ENCODE data around the gene COA6. TPM values are rescaled to one million over a fixed set of nuclear protein-coding genes. Genes with fewer than 3 reads are reported as not detected.

COA6 gene
- total and polyA plus RNA-seq, 2 of the 13 experiments (the other 11 are each of a cell fraction or from before 2014, with no cell fraction given) = 32.4 to 104 TPM

- TF ChIP-seq ZNF362 (CRISPR knock-in tag; IDR thresholded peaks at IDR 0.05; ENCODE audit: borderline replicate concordance) (no peak), ZNF367 (CRISPR knock-in tag; IDR thresholded peaks at IDR 0.05; ENCODE audit: borderline replicate concordance) (no peak), ZNF646 (CRISPR knock-in tag; IDR thresholded peaks at IDR 0.05) (no peak), ZNF124 (CRISPR knock-in tag; IDR thresholded peaks at IDR 0.05) (no peak), AKAP8 (CRISPR knock-in tag; IDR thresholded peaks at IDR 0.05) (no peak), ZNF18 (CRISPR knock-in tag; IDR thresholded peaks at IDR 0.05; ENCODE audit: insufficient replicate concordance) (peak; percentile 42), ZNF841 (CRISPR knock-in tag; IDR thresholded peaks at IDR 0.05; ENCODE audit: borderline replicate concordance) (no peak)
- TF ChIP-seq, protein P1, sequence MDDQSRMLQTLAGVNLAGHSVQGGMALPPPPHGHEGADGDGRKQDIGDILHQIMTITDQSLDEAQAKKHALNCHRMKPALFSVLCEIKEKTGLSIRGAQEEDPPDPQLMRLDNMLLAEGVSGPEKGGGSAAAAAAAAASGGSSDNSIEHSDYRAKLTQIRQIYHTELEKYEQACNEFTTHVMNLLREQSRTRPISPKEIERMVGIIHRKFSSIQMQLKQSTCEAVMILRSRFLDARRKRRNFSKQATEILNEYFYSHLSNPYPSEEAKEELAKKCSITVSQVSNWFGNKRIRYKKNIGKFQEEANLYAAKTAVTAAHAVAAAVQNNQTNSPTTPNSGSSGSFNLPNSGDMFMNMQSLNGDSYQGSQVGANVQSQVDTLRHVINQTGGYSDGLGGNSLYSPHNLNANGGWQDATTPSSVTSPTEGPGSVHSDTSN (CRISPR knock-in tag; IDR thresholded peaks at IDR 0.05; ENCODE audit: borderline replicate concordance) = no peak
- TF ChIP-seq, protein P2, sequence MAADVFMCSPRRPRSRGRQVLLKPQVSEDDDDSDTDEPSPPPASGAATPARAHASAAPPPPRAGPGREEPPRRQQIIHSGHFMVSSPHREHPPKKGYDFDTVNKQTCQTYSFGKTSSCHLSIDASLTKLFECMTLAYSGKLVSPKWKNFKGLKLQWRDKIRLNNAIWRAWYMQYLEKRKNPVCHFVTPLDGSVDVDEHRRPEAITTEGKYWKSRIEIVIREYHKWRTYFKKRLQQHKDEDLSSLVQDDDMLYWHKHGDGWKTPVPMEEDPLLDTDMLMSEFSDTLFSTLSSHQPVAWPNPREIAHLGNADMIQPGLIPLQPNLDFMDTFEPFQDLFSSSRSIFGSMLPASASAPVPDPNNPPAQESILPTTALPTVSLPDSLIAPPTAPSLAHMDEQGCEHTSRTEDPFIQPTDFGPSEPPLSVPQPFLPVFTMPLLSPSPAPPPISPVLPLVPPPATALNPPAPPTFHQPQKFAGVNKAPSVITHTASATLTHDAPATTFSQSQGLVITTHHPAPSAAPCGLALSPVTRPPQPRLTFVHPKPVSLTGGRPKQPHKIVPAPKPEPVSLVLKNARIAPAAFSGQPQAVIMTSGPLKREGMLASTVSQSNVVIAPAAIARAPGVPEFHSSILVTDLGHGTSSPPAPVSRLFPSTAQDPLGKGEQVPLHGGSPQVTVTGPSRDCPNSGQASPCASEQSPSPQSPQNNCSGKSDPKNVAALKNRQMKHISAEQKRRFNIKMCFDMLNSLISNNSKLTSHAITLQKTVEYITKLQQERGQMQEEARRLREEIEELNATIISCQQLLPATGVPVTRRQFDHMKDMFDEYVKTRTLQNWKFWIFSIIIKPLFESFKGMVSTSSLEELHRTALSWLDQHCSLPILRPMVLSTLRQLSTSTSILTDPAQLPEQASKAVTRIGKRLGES (CRISPR knock-in tag; IDR thresholded peaks at IDR 0.05; ENCODE audit: borderline replicate concordance) = no peak
- TF ChIP-seq, protein P3, sequence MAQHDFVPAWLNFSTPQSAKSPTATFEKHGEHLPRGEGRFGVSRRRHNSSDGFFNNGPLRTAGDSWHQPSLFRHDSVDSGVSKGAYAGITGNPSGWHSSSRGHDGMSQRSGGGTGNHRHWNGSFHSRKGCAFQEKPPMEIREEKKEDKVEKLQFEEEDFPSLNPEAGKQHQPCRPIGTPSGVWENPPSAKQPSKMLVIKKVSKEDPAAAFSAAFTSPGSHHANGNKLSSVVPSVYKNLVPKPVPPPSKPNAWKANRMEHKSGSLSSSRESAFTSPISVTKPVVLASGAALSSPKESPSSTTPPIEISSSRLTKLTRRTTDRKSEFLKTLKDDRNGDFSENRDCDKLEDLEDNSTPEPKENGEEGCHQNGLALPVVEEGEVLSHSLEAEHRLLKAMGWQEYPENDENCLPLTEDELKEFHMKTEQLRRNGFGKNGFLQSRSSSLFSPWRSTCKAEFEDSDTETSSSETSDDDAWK (CRISPR knock-in tag; IDR thresholded peaks at IDR 0.05) = no peak
Measured at GRCh38 chr1:234326497-234327366, 46.5 kb upstream of the COA6 start (continued).

Data from HepG2 (cell line).